ENCODE measurements around the gene C10orf90. TPM values are rescaled to one million over a fixed set of nuclear protein-coding genes. Genes with fewer than 3 reads are reported as not detected.

Gene C10orf90
- total and polyA plus RNA-seq, 2 of the 8 experiments (the other 6 are each of a cell fraction or from before 2014, with no cell fraction given) = 0.21 TPM; not detected in 1

- TF ChIP-seq SIN3A (conservative IDR thresholded peaks at IDR 0.05 in 1 of 2, IDR thresholded peaks at IDR 0.05 in 1 of 2; ENCODE audit: low read depth in 1 of 2, low read length in 2 of 2) (no peak), TEAD4 (IDR thresholded peaks at IDR 0.05; ENCODE audit: low read depth, low read length) (no peak), FOSL1 (IDR thresholded peaks at IDR 0.05; ENCODE audit: insufficient read depth, low read depth, low read length) (no peak)
Observed at GRCh38 chr10:126593968-126594701, 76.4 kb downstream of the C10orf90 start (continued).

Data from H1 (cell line).